ENCODE data around the gene ABHD16B. TPM values are rescaled to one million over a fixed set of nuclear protein-coding genes. Genes with fewer than 3 reads are reported as not detected.

ABHD16B gene
- total RNA-seq, 1 donor from 2014 or later: not detected

DNA sequence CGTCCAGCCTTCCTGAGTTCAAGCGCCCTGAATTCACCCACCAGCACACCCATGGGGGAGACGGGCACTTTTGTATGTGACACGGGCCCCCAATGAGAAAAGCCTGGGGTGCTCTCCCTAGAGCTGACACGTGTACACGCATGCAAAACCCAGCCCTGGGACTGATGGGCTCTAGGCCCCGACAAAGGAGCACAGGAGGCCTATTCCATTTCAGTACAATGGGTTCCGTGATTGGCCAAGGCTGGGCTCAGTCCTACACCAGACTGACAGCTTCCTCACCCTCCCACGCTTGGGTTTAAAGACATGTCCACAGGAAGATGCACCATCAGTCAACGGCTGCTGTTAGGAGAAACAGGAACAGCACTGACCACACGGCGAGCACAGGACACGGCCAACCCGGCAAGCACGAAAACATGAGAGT lies 39.0 kb upstream of the ABHD16B start:
- Histone ChIP-seq H3K36me3 (no peaks in the 10 kb centered on the region), H3K4me3 (no peak overlapping the region), H3K4me1 (no peaks in the 10 kb centered on the region), H3K9me3 (no peaks in the 10 kb centered on the region), H3K27ac (no peak overlapping the region), H3K27me3 (no peaks in the 10 kb centered on the region)
- TF ChIP-seq, protein P1, sequence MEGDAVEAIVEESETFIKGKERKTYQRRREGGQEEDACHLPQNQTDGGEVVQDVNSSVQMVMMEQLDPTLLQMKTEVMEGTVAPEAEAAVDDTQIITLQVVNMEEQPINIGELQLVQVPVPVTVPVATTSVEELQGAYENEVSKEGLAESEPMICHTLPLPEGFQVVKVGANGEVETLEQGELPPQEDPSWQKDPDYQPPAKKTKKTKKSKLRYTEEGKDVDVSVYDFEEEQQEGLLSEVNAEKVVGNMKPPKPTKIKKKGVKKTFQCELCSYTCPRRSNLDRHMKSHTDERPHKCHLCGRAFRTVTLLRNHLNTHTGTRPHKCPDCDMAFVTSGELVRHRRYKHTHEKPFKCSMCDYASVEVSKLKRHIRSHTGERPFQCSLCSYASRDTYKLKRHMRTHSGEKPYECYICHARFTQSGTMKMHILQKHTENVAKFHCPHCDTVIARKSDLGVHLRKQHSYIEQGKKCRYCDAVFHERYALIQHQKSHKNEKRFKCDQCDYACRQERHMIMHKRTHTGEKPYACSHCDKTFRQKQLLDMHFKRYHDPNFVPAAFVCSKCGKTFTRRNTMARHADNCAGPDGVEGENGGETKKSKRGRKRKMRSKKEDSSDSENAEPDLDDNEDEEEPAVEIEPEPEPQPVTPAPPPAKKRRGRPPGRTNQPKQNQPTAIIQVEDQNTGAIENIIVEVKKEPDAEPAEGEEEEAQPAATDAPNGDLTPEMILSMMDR (IDR thresholded peaks at IDR 0.05): no peak
- no peak for DNase-seq (ENCODE audit: low spot score in 2 of 2)
- intact Hi-C loops (cut with DNase I): no loop called here

DNA sequence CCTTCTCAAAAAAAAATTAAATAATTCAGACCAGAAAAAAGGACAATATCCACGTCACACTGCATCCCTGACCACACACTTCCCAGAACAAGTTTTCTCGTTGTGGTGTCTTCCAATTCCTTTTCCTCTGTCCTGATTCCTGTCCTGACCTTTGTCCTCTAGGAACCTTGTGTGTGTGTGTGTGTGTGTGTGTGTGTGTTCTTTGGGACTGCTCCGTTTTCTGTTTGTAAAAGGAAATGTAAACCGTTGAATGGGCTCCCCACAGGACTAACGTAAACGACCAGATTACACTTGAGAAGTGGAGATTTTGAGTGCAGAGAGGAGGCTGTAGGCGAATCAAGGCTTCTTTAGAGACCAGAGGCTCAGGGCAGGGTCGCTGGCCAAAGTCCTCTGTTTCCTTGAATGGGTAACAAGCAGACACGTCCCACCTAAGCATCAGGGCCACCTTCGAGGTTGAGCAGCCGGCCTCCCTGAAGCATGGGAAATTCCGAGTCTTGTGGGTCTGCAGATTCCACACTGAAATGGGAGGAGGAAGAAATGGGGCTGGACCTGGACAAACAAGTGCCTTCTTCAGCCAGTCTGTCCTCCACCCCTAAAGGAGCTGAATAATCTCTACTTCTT lies 37.5 kb upstream of the ABHD16B start:
- Histone ChIP-seq H3K36me3 (no peaks in the 10 kb centered on the region), H3K9me3 (no peaks in the 10 kb centered on the region), H3K4me3 (no peak overlapping the region), H3K27ac (no peak overlapping the region), H3K27me3 (no peaks in the 10 kb centered on the region), H3K4me1 (no peaks in the 10 kb centered on the region)
- DNase-seq (ENCODE audit: low spot score in 2 of 2): no peak
- TF ChIP-seq, protein P1 (IDR thresholded peaks at IDR 0.05): no peak
- intact Hi-C loops (cut with DNase I): no loop called here

DNA sequence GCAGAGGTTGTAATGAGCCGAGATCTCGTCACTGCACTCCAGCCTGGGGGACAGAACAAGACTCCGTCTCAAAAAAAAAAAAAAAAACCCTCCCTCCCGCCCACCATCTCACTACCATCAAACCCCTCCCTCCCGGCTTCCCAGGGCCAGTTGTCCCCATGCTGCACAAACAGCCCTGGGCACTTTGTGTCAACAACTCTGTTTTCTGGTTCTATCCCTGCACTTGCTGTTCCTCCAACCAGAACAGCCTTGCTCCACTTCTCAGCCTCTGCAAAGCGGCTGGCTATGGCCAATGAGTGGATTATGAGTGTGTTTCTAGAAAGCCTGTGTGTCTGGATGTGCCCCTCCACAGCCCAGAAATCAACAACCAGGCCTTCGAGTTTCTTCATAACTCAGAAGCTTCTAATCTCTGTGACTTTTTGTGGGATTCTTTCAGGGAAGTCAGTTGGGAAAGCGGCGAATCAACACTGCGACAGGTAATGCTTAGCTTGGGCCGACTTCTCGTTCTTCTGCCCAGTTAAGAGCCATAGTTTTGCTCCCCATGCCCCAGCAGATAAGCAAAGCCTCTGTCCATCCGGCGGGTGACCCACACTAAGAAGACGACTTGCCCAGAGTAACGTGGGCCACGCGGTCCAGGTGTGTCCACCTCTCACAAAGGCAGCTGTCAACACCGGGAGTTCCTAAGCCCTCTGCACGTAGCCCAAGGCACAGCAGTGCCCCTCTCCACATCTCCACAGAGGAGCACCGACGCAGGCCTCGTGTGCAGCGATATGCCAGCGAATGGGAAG lies 35.8 kb upstream of the ABHD16B start:
- no peaks in the 10 kb centered on the region for H3K9me3 ChIP-seq
- TF ChIP-seq, protein P1 (IDR thresholded peaks at IDR 0.05): no peak
- DNase-seq (ENCODE audit: low spot score in 2 of 2): no peak
- no peak overlapping the region for H3K4me3 ChIP-seq
- H3K4me1 ChIP-seq: peaks cover 0 to 10% of the 10 kb centered on the region in 2 donors
- H3K27ac ChIP-seq: no peak overlapping the region
- H3K27me3 ChIP-seq: no peaks in the 10 kb centered on the region
- no peaks in the 10 kb centered on the region for H3K36me3 ChIP-seq
- intact Hi-C loops (cut with DNase I): no loop called here

DNA sequence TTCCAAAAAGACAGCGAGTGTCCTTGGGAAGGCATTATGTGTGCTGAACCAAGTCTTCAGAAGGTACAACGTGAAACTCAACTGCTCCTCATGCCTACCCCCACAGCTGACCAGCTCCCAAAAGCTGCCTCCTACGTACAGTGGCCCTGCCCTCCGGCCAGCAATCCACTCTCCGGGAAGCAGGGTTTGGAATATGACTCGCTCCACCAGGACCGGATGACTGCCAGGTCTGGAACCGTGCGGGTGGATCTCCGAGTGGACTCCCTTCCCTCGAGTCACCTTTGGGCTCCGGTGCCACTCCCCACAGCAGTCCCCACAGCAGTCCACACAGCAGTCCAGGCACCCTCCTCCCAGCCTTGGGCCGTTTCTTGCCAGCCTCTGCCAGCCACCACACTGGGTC lies 34.5 kb upstream of the ABHD16B start:
- TF ChIP-seq, protein P1 (IDR thresholded peaks at IDR 0.05): no peak
- H3K27me3 ChIP-seq: no peaks in the 10 kb centered on the region
- intact Hi-C loops (cut with DNase I): no loop called here
- no peaks in the 10 kb centered on the region for H3K36me3 ChIP-seq
- no peak overlapping the region for H3K27ac ChIP-seq
- no peak for DNase-seq (ENCODE audit: low spot score in 2 of 2)
- H3K4me1 ChIP-seq: peaks cover 1 to 10% of the 10 kb centered on the region in 2 donors
- H3K9me3 ChIP-seq: no peaks in the 10 kb centered on the region
- H3K4me3 ChIP-seq: no peak overlapping the region

DNA sequence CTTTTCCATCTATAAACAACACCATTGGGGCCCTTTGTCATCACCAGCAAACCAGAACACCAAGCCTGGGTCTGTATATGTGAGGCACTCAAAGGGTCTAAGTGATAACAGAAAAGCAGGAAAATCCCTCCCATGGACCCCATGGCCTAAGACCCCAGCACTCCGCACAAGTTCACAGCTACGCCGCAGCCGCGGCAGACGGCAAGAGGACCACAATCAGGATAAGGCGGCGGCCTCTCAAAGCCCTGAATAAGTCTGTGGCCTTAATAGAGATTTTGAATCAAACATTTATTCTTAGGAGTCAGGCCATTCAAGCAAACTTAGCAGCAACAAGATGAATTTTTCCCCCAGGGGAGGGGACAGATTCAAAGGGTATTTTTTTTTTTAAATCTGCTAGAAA lies 33.2 kb upstream of the ABHD16B start:
- no peak overlapping the region for H3K27ac ChIP-seq
- H3K4me1 ChIP-seq: peaks cover 5 to 10% of the 10 kb centered on the region in 2 donors
- no peak overlapping the region for H3K4me3 ChIP-seq
- no peak for DNase-seq (ENCODE audit: low spot score in 2 of 2)
- intact Hi-C loops (cut with DNase I): no loop called here
- TF ChIP-seq, protein P1 (IDR thresholded peaks at IDR 0.05): no peak
- H3K9me3 ChIP-seq: no peaks in the 10 kb centered on the region
- no peaks in the 10 kb centered on the region for H3K27me3 ChIP-seq
- H3K36me3 ChIP-seq: no peaks in the 10 kb centered on the region
